Pancreas (tissue), 10 donors: ENCODE results near the gene LRRC8B. TPM values are rescaled to one million over a fixed set of nuclear protein-coding genes. Genes with fewer than 3 reads are reported as not detected.

Experiments
- ATAC-seq, 4 donors: fragments of 200-7000 bp; cut with Tn5 transposase; one replicate each; pipeline versions ENCODE4 v1.8.0 to v1.9.1; 2020; ENCODE audit warnings: mild to moderate bottlenecking in 4 of 4, moderate library complexity in 4 of 4
- DNase-seq, 6 donors: peaks; one replicate each; pipeline ENCODE4 v3.0.0-alpha.2; 2020
- FAIRE-seq: peaks from 2 replicates; lab custom pipeline; 2012; peaks lifted over from hg19 to GRCh38; lab: Jason Lieb, UNC
- H3K27ac ChIP-seq, 4 donors: fragments of 200-600 bp; sonication (generic); 1 replicate in 3 of 4; 2 replicates in 1 of 4; pipeline versions ENCODE4 v1.5.0 to v1.8.0; 2020
- H3K27me3 ChIP-seq, 4 donors: fragments of 200-600 bp; one replicate each; pipeline ENCODE4 v1.8.0; 2021
- H3K36me3 ChIP-seq, 3 donors: fragments of 200-600 bp; sonication (generic) in 1 of 3; one replicate each; pipeline versions ENCODE4 v1.5.0 to v1.8.0; 2020 to 2021
- H3K4me1 ChIP-seq, 3 donors: fragments of 200-600 bp; one replicate each; pipeline ENCODE4 v1.8.0; 2021
- H3K4me3 ChIP-seq, 4 donors: fragments of 200-600 bp; sonication (generic) in 2 of 4; one replicate each; pipeline versions ENCODE4 v1.5.0 to v1.8.0; 2020 to 2021
- H3K9me3 ChIP-seq, 4 donors: fragments of 200-600 bp; one replicate each; pipeline ENCODE4 v1.8.0; 2021
- CTCF ChIP-seq, 4 donors: fragments of 200-600 bp; sonication (generic) in 3 of 4; IDR thresholded peaks; one replicate each; pipeline versions ENCODE4 v1.5.0 to v1.8.0; 2021; ENCODE audit warnings: antibody characterized with exemption in 4 of 4
- WGBS, 2 donors: extraction: QIAGEN DNeasy Blood & Tissue Kit; methylation state at CpG; one replicate each; pipeline ENCODE4 v1.1.7; 2013; 5-methylcytosine and 5-hydroxymethylcytosine counted together
- intact Hi-C, 3 donors: fragments of 100-400 bp; cut with DNase I; formaldehyde crosslinking; loops; one replicate each; pipeline versions ENCODE4 v1.11.1 to v1.14.2; 2022
- polyA plus RNA-seq, 2 donors: library from polyadenylated mRNA; stranded (reverse); fragments of 200-250 nt; gene quantifications; one replicate each; pipeline ENCODE4 v1.2.3, GENCODE V29; 2013
- total RNA-seq, 6 donors: library from RNA; stranded (reverse); fragmentation: NEBNext Ultra II Directional in 4 of 6; extraction: Animal tissue kit (Norgen Biotek cat#: 25700) in 4 of 6; gene quantifications; one replicate each; pipeline versions ENCODE4 v1.2.1 to v1.2.4, GENCODE V29; 2021 to 2023
- donor health status: healthy with polysubstance abuse.
- donor health status: DM: no; HTN: no; CAD: no; lungs with moderate emphysema.
- donor health status: DM: no; HTN: no; CAD: no.
- donor health status: control.
- donor health status: control.
- donor health status: Bipolar disorder and iron deficiency.
- donor health status: DM: yes; HTN: yes; CAD: no.
- donor health status: DM: no; HTN: no; CAD: no.
- donor health status: DM: no; HTN: no; CAD: no.
- donor health status: DM: yes; HTN: yes; CAD: no.

The LRRC8B gene
- total and polyA plus RNA-seq, 8 donors = 1.7 to 14.2 (median 7.3) TPM

DNA sequence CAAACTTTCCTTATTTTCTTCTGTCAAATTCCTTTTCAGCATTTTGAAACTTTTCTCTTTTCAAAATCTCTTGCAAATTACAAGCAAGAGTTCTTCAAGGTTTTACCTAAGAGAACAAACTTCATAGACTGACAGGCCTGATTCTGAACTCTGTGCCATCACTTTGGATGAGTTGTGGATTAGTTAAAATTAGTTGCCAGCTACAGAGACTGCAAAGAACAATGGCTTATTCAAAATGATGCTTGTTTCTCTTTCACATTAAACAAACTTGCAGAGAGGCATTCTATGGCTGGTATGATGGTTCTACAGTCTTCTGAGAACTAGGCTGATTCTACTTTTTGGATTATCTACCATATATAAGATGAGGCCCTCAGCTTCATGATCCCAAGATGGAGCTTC, 3.8 kb downstream of the LRRC8B start:
- no peak for TF ChIP-seq CTCF (IDR thresholded peaks at IDR 0.05)
- intact Hi-C loops = no loop called here
- no peak for DNase-seq
- Histone ChIP-seq H3K27ac (no peak overlapping the region), H3K27me3 (no peaks in the 10 kb centered on the region), H3K4me3 (no peak overlapping the region), H3K4me1 (peaks cover 7 to 29% (median 18%) of the 10 kb centered on the region in 3 donors), H3K9me3 (no peaks in the 10 kb centered on the region), H3K36me3 (no peaks in the 10 kb centered on the region)
- no peak for FAIRE-seq
- ATAC-seq = no peak

GRCh38 chr1:89529196-89529595, 4.6 kb downstream of the LRRC8B start:
- DNase-seq (no peak), FAIRE-seq (no peak), ATAC-seq (no peak)
- H3K27ac ChIP-seq = no peak overlapping the region
- intact Hi-C loops = no loop called here
- H3K4me1 ChIP-seq = peaks cover 3 to 25% (median 18%) of the 10 kb centered on the region in 3 donors
- H3K27me3 ChIP-seq = no peaks in the 10 kb centered on the region
- 75 to 78% methylated on average over 2 of the region's 2 CpGs for WGBS, 2 donors
- H3K4me3 ChIP-seq = no peak overlapping the region
- no peaks in the 10 kb centered on the region for H3K9me3 ChIP-seq
- TF ChIP-seq CTCF (IDR thresholded peaks at IDR 0.05) = no peak
- H3K36me3 ChIP-seq = no peaks in the 10 kb centered on the region

DNA sequence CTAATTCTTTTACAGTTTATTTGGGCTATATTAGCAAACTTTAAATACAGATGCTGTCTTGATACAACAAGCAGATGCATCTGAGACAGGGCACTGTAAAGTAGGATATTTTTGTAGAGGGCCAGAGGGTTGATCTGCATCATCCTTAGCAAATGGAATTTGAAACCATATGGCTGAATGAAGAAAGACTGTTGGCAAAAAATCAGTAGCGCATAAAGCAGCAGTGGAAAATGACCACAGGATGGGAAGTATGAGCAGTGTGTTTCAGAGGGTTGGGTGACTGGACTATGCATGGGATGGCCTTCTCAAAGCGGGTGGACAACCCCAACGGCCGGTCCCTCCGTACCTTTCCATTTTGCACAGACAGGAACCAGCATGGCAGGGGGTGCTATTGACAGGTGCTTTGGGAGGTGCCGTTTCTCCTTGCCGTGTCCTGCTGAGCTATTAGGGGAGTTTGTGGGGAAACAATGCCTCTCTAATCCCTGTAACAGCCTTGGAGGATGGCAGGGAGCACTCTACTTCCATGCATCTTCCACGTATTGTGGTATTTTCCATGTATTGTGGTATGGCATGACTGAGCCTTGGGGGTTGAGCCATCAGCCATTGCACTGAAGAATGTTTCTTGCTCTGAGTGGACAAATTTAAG, 5.9 kb downstream of the LRRC8B start:
- TF ChIP-seq CTCF (IDR thresholded peaks at IDR 0.05) = no peak
- Histone ChIP-seq H3K36me3 (no peaks in the 10 kb centered on the region), H3K9me3 (no peaks in the 10 kb centered on the region), H3K4me3 (no peak overlapping the region), H3K27ac (no peak overlapping the region), H3K27me3 (no peaks in the 10 kb centered on the region), H3K4me1 (peaks cover 3 to 25% (median 18%) of the 10 kb centered on the region in 3 donors)
- DNase-seq (no peak), ATAC-seq (no peak), FAIRE-seq (no peak)
- intact Hi-C loops = no loop called here
- WGBS, 2 donors = 84 to 88% methylated on average over 8 of the region's 8 CpGs

- DNase-seq (no peak), ATAC-seq (peak in 3 of 4 donors; percentile 23 to 59 (median 53)), FAIRE-seq (no peak)
- intact Hi-C loops = no loop called here
- Histone ChIP-seq H3K27ac (no peak overlapping the region), H3K4me1 (peaks cover 0 to 18% (median 15%) of the 10 kb centered on the region in 3 donors), H3K36me3 (no peaks in the 10 kb centered on the region), H3K27me3 (no peaks in the 10 kb centered on the region), H3K9me3 (no peaks in the 10 kb centered on the region), H3K4me3 (no peak overlapping the region)
- no peak for TF ChIP-seq CTCF (IDR thresholded peaks at IDR 0.05)
- WGBS, 2 donors = 88 to 95% methylated on average over 3 of the region's 3 CpGs
Measured at GRCh38 chr1:89531480-89532139, 7.0 kb downstream of the LRRC8B start.

GRCh38 chr1:89532228-89532627, 7.6 kb downstream of the LRRC8B start:
- DNase-seq = no peak
- no peaks in the 10 kb centered on the region for H3K36me3 ChIP-seq
- WGBS, 2 donors = 78 to 85% methylated on average over 4 of the region's 4 CpGs
- FAIRE-seq = no peak
- ATAC-seq = no peak
- H3K4me3 ChIP-seq = no peak overlapping the region
- H3K27me3 ChIP-seq = no peaks in the 10 kb centered on the region
- H3K9me3 ChIP-seq = no peaks in the 10 kb centered on the region
- intact Hi-C loops = no loop called here
- H3K27ac ChIP-seq = no peak overlapping the region
- TF ChIP-seq CTCF (IDR thresholded peaks at IDR 0.05) = no peak
- peaks cover 0 to 15% (median 14%) of the 10 kb centered on the region in 3 donors for H3K4me1 ChIP-seq
